DND-41 (cell line): ENCODE measurements around the gene FAM174C.

Experiments used
- ATAC-seq: fragments of 200-7000 bp; cut with Tn5 transposase; 3 replicates; pipeline ENCODE4 v1.9.1; 2021; ENCODE audit warnings: low read depth; ENCODE audit not compliant: insufficient read depth
- DNase-seq: peaks from one replicate; pipeline ENCODE4 v3.0.0-alpha.2; 2020
- H2AFZ ChIP-seq: 2 replicates; pipeline ENCODE4 v1.6.0; 2012; ENCODE audit warnings: low read depth, low read length
- H3K27ac ChIP-seq: 2 replicates; pipeline ENCODE4 v1.5.1; 2012; ENCODE audit warnings: low read length, inconsistent platforms
- H3K27me3 ChIP-seq: fragments of 200-600 bp; sonication (generic); 2 replicates; pipeline ENCODE4 v1.6.0; 2012; ENCODE audit warnings: low read length, mild to moderate bottlenecking, inconsistent platforms; ENCODE audit not compliant: insufficient read depth, poor library complexity
- H3K36me3 ChIP-seq: 2 replicates; pipeline ENCODE4 v1.5.1; 2012; ENCODE audit warnings: low read length, inconsistent platforms; ENCODE audit not compliant: insufficient read depth
- H3K4me1 ChIP-seq: 2 replicates; pipeline ENCODE4 v1.5.1; 2012; ENCODE audit warnings: mild to moderate bottlenecking, low read length; ENCODE audit not compliant: insufficient read depth
- H3K4me2 ChIP-seq: 2 replicates; pipeline ENCODE4 v1.6.0; 2012; ENCODE audit warnings: mild to moderate bottlenecking, moderate library complexity, low read length, inconsistent platforms; ENCODE audit not compliant: insufficient read depth
- H3K4me3 ChIP-seq, 2 experiments: fragments of 200-600 bp in 1 of 2; shearing (Covaris generic) in 1 of 2; 2 replicates each; pipeline ENCODE4 v1.5.1; 2012 to 2016; ENCODE audit warnings: inconsistent platforms in 2 of 2, low read length in 2 of 2, mild to moderate bottlenecking in 2 of 2, low read depth in 1 of 2, moderate library complexity in 1 of 2
- H3K79me2 ChIP-seq: 2 replicates; pipeline ENCODE4 v1.6.0; 2012; ENCODE audit warnings: low read length, inconsistent platforms; ENCODE audit not compliant: insufficient read depth
- H3K9ac ChIP-seq: 2 replicates; pipeline ENCODE4 v1.6.0; 2012; ENCODE audit warnings: low read depth, mild to moderate bottlenecking, inconsistent platforms, low read length, moderate library complexity
- H3K9me3 ChIP-seq: 2 replicates; pipeline ENCODE4 v1.5.1; 2012; ENCODE audit warnings: low read length, moderate library complexity, mild to moderate bottlenecking, inconsistent platforms; ENCODE audit not compliant: insufficient read depth, severe bottlenecking
- H4K20me1 ChIP-seq: 2 replicates; pipeline ENCODE4 v1.6.0; 2012; ENCODE audit warnings: low read length; ENCODE audit not compliant: insufficient read depth
- CTCF ChIP-seq: IDR thresholded peaks from 2 replicates; pipeline ENCODE4 v1.5.1; 2012; ENCODE audit warnings: borderline replicate concordance, low read length, moderate library complexity, mild to moderate bottlenecking; ENCODE audit not compliant: poor library complexity, severe bottlenecking; ENCODE audit errors: extremely low read depth
- EZH2 ChIP-seq: IDR thresholded peaks from 3 replicates; pipeline ENCODE4 v1.6.1; 2012; ENCODE audit warnings: borderline replicate concordance, low read depth, mild to moderate bottlenecking, moderate library complexity, low read length, inconsistent platforms; ENCODE audit not compliant: severe bottlenecking

The FAM174C gene

GRCh38 chr19:1325568-1326294, 50.4 kb downstream of the FAM174C start:
- Histone ChIP-seq H3K9ac (no peak overlapping the region), H2AFZ (no peak overlapping the region), H3K4me1 (no peaks in the 10 kb centered on the region), H3K27ac (no peak overlapping the region), H3K4me3 (no peak overlapping the region), H3K27me3 (no peaks in the 10 kb centered on the region), H3K4me2 (no peak overlapping the region), H4K20me1 (no peaks in the 10 kb centered on the region), H3K79me2 (no peaks in the 10 kb centered on the region), H3K36me3 (no peaks in the 10 kb centered on the region), H3K9me3 (no peaks in the 10 kb centered on the region)
- ATAC-seq (no peak), DNase-seq (no peak)
- TF ChIP-seq CTCF = no peak
- no peak for TF ChIP-seq EZH2

GRCh38 chr19:1327125-1327524, 51.8 kb downstream of the FAM174C start:
- Histone ChIP-seq H4K20me1 (no peaks in the 10 kb centered on the region), H3K27me3 (no peaks in the 10 kb centered on the region), H3K4me3 (no peak overlapping the region), H3K4me2 (no peak overlapping the region), H3K27ac (no peak overlapping the region), H2AFZ (no peak overlapping the region), H3K79me2 (no peaks in the 10 kb centered on the region), H3K9ac (no peak overlapping the region), H3K9me3 (no peaks in the 10 kb centered on the region), H3K36me3 (no peaks in the 10 kb centered on the region), H3K4me1 (no peaks in the 10 kb centered on the region)
- no peak for DNase-seq
- no peak for TF ChIP-seq CTCF
- no peak for ATAC-seq
